ENCODE results near the gene FARP1.

Gene FARP1

DNA sequence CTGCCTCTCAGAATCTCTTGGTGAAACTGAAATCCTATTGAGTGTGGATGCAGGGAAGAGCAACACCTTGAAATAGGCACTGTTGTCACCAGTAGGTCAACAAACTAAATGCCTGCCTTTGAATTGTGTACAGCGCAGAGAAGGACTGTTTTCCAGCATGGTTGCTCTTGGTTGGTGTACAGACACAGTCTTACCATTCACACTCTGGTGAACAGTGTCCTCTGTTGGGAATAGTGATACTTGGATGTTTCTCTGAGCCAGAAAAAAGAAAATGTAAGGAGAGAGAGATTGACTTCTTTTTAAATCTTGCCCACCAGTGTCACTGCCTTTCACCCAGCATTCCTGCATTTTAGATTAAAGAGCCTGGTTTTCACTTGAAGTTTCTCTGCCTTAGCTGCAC lies 254.3 kb downstream of the FARP1 start:
- TF ChIP-seq RAD21 (IDR thresholded peaks at IDR 0.05; ENCODE audit: low read depth) (peak; percentile 37; the same call in 1 of the 2 replicates), FOXM1 (IDR thresholded peaks at IDR 0.05; ENCODE audit: borderline replicate concordance, low read depth) (no peak), EGR1 (IDR thresholded peaks at IDR 0.05) (no peak)
- TF ChIP-seq, protein P1, sequence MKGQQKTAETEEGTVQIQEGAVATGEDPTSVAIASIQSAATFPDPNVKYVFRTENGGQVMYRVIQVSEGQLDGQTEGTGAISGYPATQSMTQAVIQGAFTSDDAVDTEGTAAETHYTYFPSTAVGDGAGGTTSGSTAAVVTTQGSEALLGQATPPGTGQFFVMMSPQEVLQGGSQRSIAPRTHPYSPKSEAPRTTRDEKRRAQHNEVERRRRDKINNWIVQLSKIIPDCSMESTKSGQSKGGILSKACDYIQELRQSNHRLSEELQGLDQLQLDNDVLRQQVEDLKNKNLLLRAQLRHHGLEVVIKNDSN (IDR thresholded peaks at IDR 0.05): no peak

DNA sequence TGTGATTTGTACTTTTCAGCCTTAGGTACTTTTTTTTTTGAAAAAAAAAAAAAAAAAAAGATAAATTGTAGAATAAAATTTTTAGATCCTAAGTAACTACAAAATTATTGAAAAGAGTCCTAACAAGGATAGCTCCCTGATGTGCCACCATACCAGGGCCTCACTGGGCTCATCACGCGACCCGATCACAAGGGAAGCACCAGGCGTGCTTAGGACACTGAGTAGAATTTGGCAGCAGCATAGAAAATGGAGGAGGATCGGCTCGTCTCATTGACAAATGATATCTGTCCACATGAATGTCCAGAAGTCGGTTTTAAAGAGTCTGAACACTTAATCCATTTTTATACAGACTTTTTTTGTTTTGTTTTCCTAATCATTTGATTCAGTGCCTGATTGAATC lies 255.0 kb downstream of the FARP1 start:
- no peak for TF ChIP-seq TCF12 (IDR thresholded peaks at IDR 0.05; ENCODE audit: low read depth)

DNA sequence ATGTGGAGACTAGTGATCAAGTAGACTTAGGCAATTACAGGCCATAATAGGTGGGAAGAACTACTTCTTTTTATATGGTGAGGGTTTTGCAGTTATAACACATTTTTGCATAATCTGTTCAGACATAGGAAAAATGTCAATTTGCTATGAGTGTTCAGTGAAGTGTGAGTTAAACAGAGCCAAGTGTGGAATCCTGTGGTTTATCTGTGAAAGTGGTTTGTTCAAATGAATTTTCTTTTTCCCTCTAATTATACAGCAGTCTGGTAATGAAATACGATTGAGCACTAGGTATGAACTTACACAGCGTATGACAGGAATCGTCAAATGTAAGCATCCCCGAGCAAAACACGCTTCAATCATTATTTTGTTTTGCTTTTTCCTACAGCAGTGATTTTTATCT lies 255.7 kb downstream of the FARP1 start:
- no peak for TF ChIP-seq CREB1 (IDR thresholded peaks at IDR 0.05; ENCODE audit: low read depth)
- no peak for TF ChIP-seq TAF1 (IDR thresholded peaks at IDR 0.05; ENCODE audit: low read depth)
- TF ChIP-seq FOXM1 (IDR thresholded peaks at IDR 0.05; ENCODE audit: borderline replicate concordance, low read depth): no peak
- TF ChIP-seq, protein P2, sequence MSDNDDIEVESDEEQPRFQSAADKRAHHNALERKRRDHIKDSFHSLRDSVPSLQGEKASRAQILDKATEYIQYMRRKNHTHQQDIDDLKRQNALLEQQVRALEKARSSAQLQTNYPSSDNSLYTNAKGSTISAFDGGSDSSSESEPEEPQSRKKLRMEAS (IDR thresholded peaks at IDR 0.05): no peak
- TF ChIP-seq, protein P1 (IDR thresholded peaks at IDR 0.05): no peak
- no peak for TF ChIP-seq EP300 (IDR thresholded peaks at IDR 0.05; ENCODE audit: borderline replicate concordance)
- TF ChIP-seq CEBPB (IDR thresholded peaks at IDR 0.05): no peak
- TF ChIP-seq, protein P3, sequence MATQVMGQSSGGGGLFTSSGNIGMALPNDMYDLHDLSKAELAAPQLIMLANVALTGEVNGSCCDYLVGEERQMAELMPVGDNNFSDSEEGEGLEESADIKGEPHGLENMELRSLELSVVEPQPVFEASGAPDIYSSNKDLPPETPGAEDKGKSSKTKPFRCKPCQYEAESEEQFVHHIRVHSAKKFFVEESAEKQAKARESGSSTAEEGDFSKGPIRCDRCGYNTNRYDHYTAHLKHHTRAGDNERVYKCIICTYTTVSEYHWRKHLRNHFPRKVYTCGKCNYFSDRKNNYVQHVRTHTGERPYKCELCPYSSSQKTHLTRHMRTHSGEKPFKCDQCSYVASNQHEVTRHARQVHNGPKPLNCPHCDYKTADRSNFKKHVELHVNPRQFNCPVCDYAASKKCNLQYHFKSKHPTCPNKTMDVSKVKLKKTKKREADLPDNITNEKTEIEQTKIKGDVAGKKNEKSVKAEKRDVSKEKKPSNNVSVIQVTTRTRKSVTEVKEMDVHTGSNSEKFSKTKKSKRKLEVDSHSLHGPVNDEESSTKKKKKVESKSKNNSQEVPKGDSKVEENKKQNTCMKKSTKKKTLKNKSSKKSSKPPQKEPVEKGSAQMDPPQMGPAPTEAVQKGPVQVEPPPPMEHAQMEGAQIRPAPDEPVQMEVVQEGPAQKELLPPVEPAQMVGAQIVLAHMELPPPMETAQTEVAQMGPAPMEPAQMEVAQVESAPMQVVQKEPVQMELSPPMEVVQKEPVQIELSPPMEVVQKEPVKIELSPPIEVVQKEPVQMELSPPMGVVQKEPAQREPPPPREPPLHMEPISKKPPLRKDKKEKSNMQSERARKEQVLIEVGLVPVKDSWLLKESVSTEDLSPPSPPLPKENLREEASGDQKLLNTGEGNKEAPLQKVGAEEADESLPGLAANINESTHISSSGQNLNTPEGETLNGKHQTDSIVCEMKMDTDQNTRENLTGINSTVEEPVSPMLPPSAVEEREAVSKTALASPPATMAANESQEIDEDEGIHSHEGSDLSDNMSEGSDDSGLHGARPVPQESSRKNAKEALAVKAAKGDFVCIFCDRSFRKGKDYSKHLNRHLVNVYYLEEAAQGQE (IDR thresholded peaks at IDR 0.05; ENCODE audit: low read depth): no peak
- no peak for TF ChIP-seq EGR1 (IDR thresholded peaks at IDR 0.05)
- no peak for TF ChIP-seq YY1 (IDR thresholded peaks at IDR 0.05; ENCODE audit: low read depth)
- TF ChIP-seq ZBTB7A (IDR thresholded peaks at IDR 0.05; ENCODE audit: low read depth): no peak
- TF ChIP-seq RAD21 (IDR thresholded peaks at IDR 0.05; ENCODE audit: low read depth): no peak
- no peak for TF ChIP-seq NFIC (IDR thresholded peaks at IDR 0.05)
- no peak for TF ChIP-seq TEAD4 (IDR thresholded peaks at IDR 0.05)
- no peak for TF ChIP-seq TCF12 (IDR thresholded peaks at IDR 0.05; ENCODE audit: low read depth)

DNA sequence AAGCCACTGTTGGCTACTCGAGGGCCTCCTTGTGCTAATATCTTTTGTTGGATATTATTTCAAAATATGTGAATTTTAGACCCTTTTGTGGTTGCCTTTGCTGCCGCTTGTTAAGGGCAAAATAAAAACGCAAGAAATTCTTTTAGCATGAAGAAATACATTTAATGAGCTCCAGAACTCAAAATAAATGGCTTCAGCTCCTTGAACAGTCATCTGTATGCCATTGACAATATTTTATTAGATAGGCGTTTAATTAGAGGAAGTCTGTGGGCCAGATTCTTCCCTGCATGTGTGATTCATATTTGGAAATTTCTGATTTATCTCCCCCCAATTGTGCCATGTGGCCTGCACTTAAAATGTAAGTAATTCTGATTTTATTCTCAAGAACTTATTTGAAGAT lies 256.9 kb downstream of the FARP1 start:
- no peak for TF ChIP-seq EP300 (IDR thresholded peaks at IDR 0.05; ENCODE audit: borderline replicate concordance)
- TF ChIP-seq, protein P2 (IDR thresholded peaks at IDR 0.05): no peak
- no peak for TF ChIP-seq NFIC (IDR thresholded peaks at IDR 0.05)
- TF ChIP-seq, protein P1 (IDR thresholded peaks at IDR 0.05): no peak
- no peak for TF ChIP-seq TCF12 (IDR thresholded peaks at IDR 0.05; ENCODE audit: low read depth)
- TF ChIP-seq RAD21 (IDR thresholded peaks at IDR 0.05; ENCODE audit: low read depth): no peak
- TF ChIP-seq TEAD4 (IDR thresholded peaks at IDR 0.05): no peak
- TF ChIP-seq CREB1 (IDR thresholded peaks at IDR 0.05; ENCODE audit: low read depth): no peak
- no peak for TF ChIP-seq YY1 (IDR thresholded peaks at IDR 0.05; ENCODE audit: low read depth)
- no peak for TF ChIP-seq FOXM1 (IDR thresholded peaks at IDR 0.05; ENCODE audit: borderline replicate concordance, low read depth)

DNA sequence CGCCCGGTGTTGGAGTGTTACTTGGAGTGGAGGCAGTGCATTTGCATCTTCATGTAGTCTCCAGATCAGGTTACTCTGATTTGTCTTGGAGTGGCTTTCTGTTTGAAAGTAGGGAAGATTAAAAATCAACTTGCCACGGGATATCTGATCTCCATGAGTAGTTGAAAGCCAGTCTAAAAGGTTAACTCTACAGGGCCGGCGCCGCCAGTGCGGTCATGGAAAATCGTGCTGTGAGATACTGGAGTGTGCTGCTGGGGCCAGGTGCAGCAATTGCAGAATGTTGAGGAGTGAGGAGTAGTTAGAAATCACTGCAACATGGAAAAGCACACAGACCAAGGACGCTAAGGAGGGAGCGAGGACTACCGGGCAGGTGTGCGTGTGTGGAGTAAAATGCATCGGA lies 259.0 kb downstream of the FARP1 start:
- TF ChIP-seq FOXM1 (IDR thresholded peaks at IDR 0.05; ENCODE audit: borderline replicate concordance, low read depth): no peak

DNA sequence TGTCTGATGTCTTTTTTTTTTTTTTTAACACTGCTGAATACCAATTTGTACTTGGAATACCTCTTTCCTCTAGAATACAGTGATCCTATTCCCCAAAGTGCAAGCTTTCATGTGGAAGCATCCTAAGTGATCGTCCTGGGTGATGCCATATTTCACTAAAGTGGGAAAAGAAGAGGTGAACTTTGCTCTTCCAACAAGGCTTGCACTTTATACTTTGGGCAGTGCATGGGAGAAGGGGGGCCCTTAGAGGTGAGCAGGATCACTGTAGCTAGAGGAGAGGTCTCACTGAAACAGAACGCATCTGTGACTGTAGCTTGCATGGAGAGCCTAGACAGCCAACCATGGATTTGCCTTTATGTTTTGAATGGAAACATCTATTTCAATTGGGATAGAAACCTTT lies 260.2 kb downstream of the FARP1 start:
- TF ChIP-seq, protein P1 (IDR thresholded peaks at IDR 0.05): no peak
- TF ChIP-seq CEBPB (IDR thresholded peaks at IDR 0.05): no peak
- TF ChIP-seq YY1 (IDR thresholded peaks at IDR 0.05; ENCODE audit: low read depth): no peak
- no peak for TF ChIP-seq TEAD4 (IDR thresholded peaks at IDR 0.05)
- TF ChIP-seq, protein P2 (IDR thresholded peaks at IDR 0.05): no peak
- TF ChIP-seq, protein P3 (IDR thresholded peaks at IDR 0.05; ENCODE audit: low read depth): no peak
- TF ChIP-seq CREB1 (IDR thresholded peaks at IDR 0.05; ENCODE audit: low read depth): no peak
- no peak for TF ChIP-seq TCF12 (IDR thresholded peaks at IDR 0.05; ENCODE audit: low read depth)
- TF ChIP-seq RAD21 (IDR thresholded peaks at IDR 0.05; ENCODE audit: low read depth): no peak
- TF ChIP-seq NFIC (IDR thresholded peaks at IDR 0.05): no peak
- no peak for TF ChIP-seq ZBTB7A (IDR thresholded peaks at IDR 0.05; ENCODE audit: low read depth)
- no peak for TF ChIP-seq FOXM1 (IDR thresholded peaks at IDR 0.05; ENCODE audit: borderline replicate concordance, low read depth)
